ENCODE measurements around the gene SRI.

- TF ChIP-seq CTCF (IDR thresholded peaks at IDR 0.05), result no peak
- TF ChIP-seq EP300 (IDR thresholded peaks at IDR 0.05), result no peak
Measured at GRCh38 chr7:88200261-88200660, 19.6 kb downstream of the SRI start.
